Activated CD4-positive, alpha-beta T cell treated with anti-CD3 and anti-CD28 coated beads, Interleukin-2, amount 50 U/mL, for 4 hours (primary cell): ENCODE measurements around the gene PGM5.
"Not testable (repeated sequence)": the region's sequence is repeated elsewhere in the genome, so short reads cannot be mapped to it uniquely, and the experiment has no call there.

Experiments
- DNase-seq, 2 experiments: peaks; one replicate each; pipeline ENCODE4 v3.0.0-alpha.2; 2020

Gene PGM5

DNA sequence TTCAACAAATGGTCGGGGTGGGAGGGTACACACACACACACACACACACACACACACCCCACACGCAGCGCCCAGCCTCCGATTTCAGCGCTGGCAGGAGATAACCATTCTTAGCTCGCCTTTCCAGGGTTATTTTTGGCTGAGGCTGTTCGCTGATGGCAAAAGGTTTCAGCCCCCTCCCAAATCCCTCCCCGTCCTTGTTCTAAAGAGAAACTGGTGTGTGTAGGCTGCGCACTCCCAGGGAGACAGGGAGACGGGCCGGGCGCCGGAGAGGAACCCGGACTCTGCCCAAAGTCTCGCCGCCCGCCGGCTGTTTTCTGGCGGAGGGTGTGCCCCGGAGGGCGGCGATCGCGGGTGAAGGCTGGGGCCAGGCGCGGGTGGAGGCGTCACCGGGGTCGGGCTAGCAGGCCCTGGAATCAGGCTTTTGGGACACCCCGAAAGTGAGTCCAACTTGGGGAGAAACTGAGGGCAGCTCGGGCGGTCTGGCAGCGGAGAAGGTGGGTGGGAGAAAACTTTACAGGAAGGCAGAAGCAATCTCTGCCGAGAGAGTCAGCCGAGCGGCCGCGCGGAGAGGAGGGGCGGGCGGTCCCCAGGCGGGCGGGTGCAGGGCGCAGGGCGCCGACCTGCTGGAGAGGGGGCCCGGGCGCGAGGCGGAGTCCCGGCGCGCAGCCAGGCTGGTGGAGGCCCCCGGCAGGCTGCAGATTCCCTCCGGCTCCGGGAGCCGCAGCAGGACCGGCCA is at the start of gene PGM5:
TSS of gene PGM5 (plus strand) at position 232 of the 739 bp plus-strand sequence. CDS start 517 bp downstream, outside the sequence.
- DNase-seq: not testable (repeated sequence)

DNA sequence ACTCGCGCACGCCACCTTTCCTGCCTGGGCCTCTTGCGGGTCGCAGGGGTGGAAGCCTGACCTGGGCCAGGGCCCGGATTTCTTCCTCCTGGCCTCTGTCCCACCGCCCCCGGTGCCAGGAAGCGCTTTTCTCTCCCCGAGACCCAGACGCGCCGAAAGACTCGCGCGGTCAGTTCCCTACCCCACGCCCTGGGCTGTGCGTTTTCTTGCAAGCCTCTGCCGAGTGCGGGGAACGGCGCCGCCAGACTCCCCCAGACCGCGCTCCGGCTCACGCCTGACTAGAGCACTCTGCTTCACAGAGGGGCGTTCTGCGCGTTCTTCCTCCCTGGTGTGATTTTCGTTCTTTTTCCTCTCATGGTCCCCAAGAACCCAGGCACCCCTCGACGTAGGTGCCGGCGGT is 49.3 kb upstream of the PGM5 start:
- not testable (repeated sequence) for DNase-seq

GRCh38 chr9:68307654-68308053 is 48.8 kb upstream of the PGM5 start:
- not testable (repeated sequence) for DNase-seq

GRCh38 chr9:68311208-68311607 is 45.2 kb upstream of the PGM5 start:
- DNase-seq: not testable (repeated sequence)

DNA sequence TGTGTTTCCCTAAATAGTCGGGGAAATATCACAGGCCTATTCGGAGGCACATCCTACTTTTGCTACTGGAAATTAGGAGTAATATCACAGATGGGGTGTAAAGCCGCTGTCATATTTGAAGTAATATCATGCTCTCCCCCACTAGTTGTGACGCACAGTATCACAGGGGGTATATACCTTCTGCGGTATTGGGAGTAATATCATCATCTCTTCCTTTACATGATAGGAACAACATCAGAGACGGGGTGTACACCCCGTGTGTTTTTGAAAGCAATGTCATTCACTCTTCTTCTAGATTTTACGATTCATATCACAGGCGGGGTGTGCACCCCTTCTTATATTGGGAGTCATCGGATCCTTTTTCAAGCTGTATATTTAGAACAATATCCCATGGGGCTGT is 38.2 kb upstream of the PGM5 start:
- not testable (repeated sequence) for DNase-seq

DNA sequence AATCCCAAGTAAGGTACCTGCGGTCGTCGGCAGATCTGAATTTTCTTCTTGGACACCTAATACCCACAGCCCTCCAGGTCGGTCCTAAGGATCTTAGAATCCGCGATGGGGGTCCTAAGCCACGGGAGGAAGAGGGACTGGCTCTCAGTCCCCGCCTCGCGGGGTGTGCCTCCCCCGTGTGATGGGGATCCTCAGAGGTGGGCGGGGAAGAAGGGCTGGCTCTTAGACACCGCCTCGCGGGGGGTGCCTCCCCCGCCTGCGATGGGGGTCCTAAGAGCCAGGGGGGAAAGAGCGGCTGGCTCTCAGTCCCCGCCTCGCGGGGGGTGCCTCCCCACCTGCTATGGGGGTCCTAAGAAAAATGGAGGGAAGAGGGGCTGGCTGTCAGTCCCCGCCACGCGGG is 32.7 kb upstream of the PGM5 start:
- not testable (repeated sequence) for DNase-seq

DNA sequence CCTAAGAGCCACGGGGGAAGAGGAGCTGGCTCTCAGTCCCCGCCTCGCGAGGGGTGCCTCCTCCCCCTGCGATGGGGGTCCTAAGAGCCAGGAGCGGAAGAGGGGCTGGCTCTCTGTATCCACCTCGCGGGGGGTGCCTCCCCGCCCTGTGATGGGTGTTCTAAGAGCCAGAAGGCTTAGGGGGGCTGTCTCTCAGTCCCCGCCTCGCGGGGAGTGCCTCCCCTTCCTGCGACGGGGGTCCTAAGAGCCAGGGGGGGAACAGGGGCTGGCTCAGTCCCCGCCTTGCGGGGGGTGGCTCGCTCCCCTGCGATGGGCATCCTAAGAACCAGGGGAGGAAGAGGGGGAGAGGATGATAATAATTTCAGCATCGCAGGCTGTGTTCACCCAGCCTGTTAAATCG is 31.9 kb upstream of the PGM5 start:
- DNase-seq: not testable (repeated sequence)

DNA sequence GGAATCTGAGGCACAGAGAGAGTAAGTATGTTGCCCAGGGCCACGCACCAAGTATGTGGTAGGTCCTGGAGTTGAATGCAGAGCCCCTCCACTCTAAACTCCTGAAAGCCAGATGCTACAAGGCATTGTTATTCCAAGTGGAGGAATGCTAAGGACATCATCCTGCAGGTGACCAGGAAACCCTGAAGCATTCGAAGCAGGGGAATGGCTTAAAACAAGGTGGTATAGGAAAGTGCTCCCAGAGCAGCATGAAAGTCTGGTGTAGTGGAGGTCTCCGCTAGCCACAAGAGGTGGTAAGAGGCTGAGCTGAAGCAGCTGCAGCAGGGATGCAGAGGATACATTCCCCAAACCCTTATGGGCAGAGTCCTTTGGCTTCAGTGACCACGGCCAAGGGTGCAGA is 27.3 kb upstream of the PGM5 start:
- DNase-seq: not testable (repeated sequence)

- not testable (repeated sequence) for DNase-seq
Measured at GRCh38 chr9:68330531-68331173, 25.8 kb upstream of the PGM5 start.

- DNase-seq: not testable (repeated sequence)
Measured at GRCh38 chr9:68332122-68332521, 24.3 kb upstream of the PGM5 start.

DNA sequence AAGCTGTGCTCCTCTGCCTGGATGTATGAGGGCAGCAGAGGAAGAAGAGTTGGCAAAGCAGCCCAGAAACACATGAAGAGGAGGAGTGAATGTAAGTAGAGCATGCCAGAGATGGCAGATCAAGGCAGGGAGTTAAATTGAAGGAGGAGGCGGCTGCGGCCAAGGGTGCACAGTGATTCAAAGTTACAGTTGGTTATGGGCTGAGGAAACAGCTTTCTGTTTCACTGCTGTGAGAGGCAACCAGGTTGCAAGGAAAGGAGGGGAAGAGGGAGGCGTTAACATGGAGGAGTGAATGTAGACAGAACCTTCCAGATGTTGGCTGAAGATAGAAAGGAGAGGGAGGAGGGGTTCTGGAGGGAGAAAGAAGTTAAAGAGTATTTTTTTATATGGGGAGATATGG is 20.5 kb upstream of the PGM5 start:
- DNase-seq: not testable (repeated sequence)

GRCh38 chr9:68336639-68337339 is 19.6 kb upstream of the PGM5 start:
- not testable (repeated sequence) for DNase-seq

- DNase-seq: not testable (repeated sequence)
Measured at GRCh38 chr9:68338000-68338399, 18.4 kb upstream of the PGM5 start.

DNA sequence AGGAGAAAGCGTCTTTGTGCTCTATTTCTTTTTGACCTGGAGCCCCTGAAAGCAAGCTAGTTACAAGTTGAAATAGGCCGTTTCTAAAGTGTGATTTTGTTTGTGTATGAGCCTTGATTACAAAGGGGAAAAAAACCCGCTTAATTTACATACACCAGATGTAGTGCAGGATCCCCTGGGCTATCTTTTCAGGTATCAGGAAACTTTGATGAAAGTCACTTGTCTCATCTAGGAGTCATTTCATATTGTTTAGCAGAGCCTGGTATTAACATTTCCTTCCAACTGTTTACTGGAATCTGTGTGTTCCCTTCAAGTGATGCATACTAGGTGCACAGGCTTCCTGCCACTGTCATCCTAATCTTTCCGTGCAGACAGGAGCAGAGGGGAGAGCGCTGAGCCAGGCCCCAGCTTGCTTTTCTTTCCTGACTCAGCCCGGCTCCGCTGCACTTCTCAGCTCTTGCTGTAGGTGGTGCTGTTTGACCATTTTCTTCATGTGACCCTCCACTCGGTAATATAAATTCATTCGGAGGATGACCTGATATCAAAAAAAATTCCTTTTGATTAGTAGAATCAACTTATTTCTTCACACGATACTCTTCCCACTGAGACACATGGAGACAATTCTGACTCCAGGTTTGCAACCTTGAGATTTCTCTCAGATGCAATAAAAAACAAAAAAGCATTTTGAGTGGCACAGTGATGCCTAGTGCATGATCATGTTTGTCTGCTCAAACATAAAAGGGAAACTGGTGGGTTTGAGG is 14.0 kb upstream of the PGM5 start:
- DNase-seq: not testable (repeated sequence)

DNA sequence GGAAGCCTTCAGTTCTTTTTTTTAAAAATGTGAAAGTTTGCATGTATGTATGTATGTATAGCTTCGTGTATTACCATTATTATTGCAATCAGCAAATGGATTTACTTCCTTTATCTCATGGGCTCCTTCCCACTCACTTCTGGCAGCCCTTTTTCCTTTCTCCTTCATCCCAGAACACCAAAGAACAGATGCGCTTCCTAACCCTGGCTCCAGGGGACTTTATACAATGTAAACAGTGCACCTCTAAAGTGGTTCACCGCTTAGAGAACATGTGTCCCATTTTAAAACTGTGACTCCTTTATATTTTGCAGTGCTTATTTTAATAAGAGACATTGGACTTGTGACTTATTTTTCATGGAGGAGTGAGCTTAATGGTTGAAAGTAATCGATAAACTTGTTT is 13.2 kb upstream of the PGM5 start:
- DNase-seq: not testable (repeated sequence)

GRCh38 chr9:68343992-68344391 is 12.4 kb upstream of the PGM5 start:
- DNase-seq: not testable (repeated sequence)

GRCh38 chr9:68351689-68352088 is 4.7 kb upstream of the PGM5 start:
- not testable (repeated sequence) for DNase-seq

DNA sequence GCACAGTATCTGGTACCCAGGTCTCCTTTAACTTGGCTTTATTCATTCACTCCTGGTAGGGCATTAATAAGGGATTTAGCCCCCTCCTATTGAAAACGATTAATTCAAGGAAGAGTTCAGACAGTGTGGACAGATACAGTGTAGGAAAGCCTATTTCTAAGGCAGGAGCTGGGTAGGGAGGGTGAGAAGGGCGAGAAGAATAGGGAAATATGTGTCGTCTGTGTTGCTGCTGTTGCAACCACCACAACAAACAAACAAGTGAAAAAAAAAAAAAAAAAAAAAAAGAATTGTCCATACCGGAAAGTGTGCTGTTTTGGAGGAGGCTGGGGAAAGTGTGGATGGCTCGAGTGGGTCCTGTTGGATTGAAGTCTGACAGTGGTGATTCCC is 425 bp upstream of the PGM5 start:
- not testable (repeated sequence) for DNase-seq

DNA sequence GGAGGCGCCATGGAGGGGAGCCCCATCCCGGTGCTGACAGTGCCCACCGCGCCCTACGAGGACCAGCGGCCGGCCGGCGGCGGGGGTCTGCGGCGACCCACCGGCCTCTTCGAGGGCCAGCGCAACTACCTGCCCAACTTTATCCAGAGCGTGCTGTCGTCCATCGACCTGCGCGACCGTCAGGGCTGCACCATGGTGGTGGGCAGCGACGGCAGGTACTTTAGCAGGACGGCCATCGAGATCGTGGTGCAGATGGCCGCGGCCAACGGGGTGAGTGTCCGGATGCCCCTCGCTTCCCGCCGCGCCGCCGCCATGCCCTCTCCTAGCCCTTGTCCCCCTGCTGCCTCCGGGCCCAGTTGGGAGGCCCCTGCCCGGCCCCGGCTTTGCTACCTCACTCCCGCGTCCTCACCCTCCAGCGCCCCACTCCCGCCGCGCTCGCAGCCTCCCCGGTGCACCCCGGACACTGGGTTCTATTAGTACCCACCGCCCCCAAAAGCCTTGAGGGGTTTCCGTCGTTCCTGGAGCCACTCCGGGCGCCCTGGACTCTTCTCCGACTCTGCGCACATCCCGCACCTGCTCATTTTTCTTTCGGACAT is 806 bp downstream of the PGM5 start:
- DNase-seq: not testable (repeated sequence)

DNA sequence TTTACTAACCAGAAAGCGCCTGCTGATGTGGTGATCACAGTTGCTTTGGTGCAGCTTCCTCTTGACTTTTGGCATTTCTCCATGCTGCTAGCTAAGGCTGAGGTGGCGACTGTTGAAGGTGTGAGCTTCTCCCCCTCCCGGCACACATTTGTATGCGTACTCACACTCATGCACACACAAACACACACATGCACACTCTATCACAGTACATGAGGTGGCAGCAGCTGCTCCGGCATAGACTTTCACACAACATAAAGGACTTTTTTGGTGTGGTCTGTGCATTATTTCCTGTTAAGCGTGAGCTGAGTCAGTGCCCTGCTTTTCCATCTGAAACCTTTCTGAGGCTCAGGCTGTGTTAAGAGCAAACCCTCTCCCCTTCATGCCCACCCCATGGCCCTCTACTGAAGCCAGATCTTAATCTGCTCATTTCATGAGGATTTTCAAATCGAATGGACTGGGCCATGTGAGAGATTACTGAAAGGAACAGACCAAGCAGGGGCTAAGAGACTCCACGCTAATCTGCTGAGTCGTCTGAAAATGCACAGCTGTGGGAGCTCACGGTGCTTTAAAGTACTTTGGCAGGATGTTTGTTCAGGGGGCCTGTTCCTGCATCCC is 10.6 kb downstream of the PGM5 start:
- not testable (repeated sequence) for DNase-seq

DNA sequence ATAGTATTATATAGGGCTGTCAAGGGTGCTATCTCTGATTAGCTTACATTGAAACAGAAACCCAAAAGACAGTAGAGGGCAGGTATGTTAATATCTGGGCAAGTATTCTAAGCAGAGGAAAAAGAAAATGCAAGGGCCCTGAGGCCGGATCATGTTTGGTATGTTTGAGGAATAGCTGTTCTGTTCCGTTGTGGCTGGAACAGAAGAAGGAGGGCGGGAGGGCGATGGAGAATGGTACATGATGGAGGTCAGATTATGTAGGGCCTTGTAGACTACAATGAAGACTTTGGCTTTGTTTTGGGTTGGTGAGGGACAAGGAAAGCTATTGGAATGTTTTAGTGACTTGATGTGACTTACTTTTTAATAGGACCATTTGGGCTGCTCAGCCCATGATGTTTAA is 19.4 kb downstream of the PGM5 start:
- not testable (repeated sequence) for DNase-seq

DNA sequence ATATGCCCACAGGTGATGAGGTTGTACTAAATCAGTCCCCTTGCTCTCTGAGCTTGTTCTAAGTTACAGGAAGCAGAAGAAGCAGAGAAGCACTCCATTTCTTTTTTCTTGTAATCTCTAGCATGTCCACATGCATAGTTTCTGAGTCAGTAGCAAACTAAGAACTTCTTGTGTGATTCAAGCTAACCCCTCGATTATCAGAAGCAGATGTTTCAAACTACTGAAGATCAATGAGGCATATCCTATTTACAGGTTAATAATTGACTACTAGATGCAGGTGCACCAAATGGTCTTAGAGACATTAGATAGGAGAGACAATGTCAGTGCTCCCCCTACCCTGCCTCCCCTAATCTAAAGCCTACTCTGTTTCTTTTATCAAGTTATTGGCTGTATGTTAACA is 21.3 kb downstream of the PGM5 start:
- DNase-seq: not testable (repeated sequence)
